ENCODE data around the gene MRPS15. TPM values are rescaled to one million over a fixed set of nuclear protein-coding genes. Genes with fewer than 3 reads are reported as not detected.
"Not testable (repeated sequence)": the region's sequence is repeated elsewhere in the genome, so short reads cannot be mapped to it uniquely, and the experiment has no call there.

The MRPS15 gene
- total RNA-seq, 1 donor from 2014 or later, result 117 TPM

- Mint-ChIP-seq H3K4me3 (no peak overlapping the region), H3K4me1 (no peaks in the 10 kb centered on the region), H3K27me3 (peaks cover 21% of the 10 kb centered on the region), H3K27ac (no peak overlapping the region), H3K36me3 (ENCODE audit: low read depth) (no peaks in the 10 kb centered on the region), H3K9me3 (no peaks in the 10 kb centered on the region)
- intact Hi-C loops (cut with micrococcal nuclease), result no loop called here
- DNase-seq, result no peak
Observed at GRCh38 chr1:36493524-36493923, 29.3 kb upstream of the MRPS15 start.

- Mint-ChIP-seq H3K9me3 (no peaks in the 10 kb centered on the region), H3K36me3 (ENCODE audit: low read depth) (no peaks in the 10 kb centered on the region), H3K4me3 (no peak overlapping the region), H3K27me3 (peaks cover 14% of the 10 kb centered on the region), H3K27ac (no peak overlapping the region), H3K4me1 (no peaks in the 10 kb centered on the region)
- DNase-seq, result no peak
- intact Hi-C loops (cut with micrococcal nuclease), result no loop called here
Observed at GRCh38 chr1:36492491-36492890, 28.3 kb upstream of the MRPS15 start.

GRCh38 chr1:36489258-36490051 lies 25.3 kb upstream of the MRPS15 start:
- H3K27ac Mint-ChIP-seq; H3K9me3 Mint-ChIP-seq; H3K4me1 Mint-ChIP-seq; H3K36me3 Mint-ChIP-seq (ENCODE audit: low read depth); intact Hi-C loops (cut with micrococcal nuclease); DNase-seq; H3K4me3 Mint-ChIP-seq: not testable (repeated sequence)
- peaks cover 11% of the 10 kb centered on the region for H3K27me3 Mint-ChIP-seq

GRCh38 chr1:36487906-36488305 lies 23.7 kb upstream of the MRPS15 start:
- Mint-ChIP-seq H3K27ac (no peak overlapping the region), H3K9me3 (no peaks in the 10 kb centered on the region), H3K4me3 (no peak overlapping the region), H3K27me3 (peaks cover 6% of the 10 kb centered on the region), H3K4me1 (no peaks in the 10 kb centered on the region), H3K36me3 (ENCODE audit: low read depth) (no peaks in the 10 kb centered on the region)
- no peak for DNase-seq
- intact Hi-C loops (cut with micrococcal nuclease), result no loop called here

GRCh38 chr1:36487336-36487725 lies 23.1 kb upstream of the MRPS15 start:
- H3K4me1 Mint-ChIP-seq; DNase-seq; H3K9me3 Mint-ChIP-seq; intact Hi-C loops (cut with micrococcal nuclease); H3K4me3 Mint-ChIP-seq; H3K27ac Mint-ChIP-seq; H3K27me3 Mint-ChIP-seq; H3K36me3 Mint-ChIP-seq (ENCODE audit: low read depth): not testable (repeated sequence)

GRCh38 chr1:36486439-36487335 lies 22.5 kb upstream of the MRPS15 start:
- H3K9me3 Mint-ChIP-seq, result no peaks in the 10 kb centered on the region
- no peak overlapping the region for H3K4me3 Mint-ChIP-seq
- intact Hi-C loops (cut with micrococcal nuclease), result no loop called here
- H3K36me3 Mint-ChIP-seq (ENCODE audit: low read depth), result no peaks in the 10 kb centered on the region
- DNase-seq, result no peak
- H3K4me1 Mint-ChIP-seq, result peaks cover 7% of the 10 kb centered on the region
- peaks cover 4% of the 10 kb centered on the region for H3K27me3 Mint-ChIP-seq
- no peak overlapping the region for H3K27ac Mint-ChIP-seq

GRCh38 chr1:36486093-36486438 lies 21.9 kb upstream of the MRPS15 start:
- intact Hi-C loops (cut with micrococcal nuclease), result no loop called here
- peaks cover 8% of the 10 kb centered on the region for H3K4me1 Mint-ChIP-seq
- no peaks in the 10 kb centered on the region for H3K36me3 Mint-ChIP-seq (ENCODE audit: low read depth)
- H3K27me3 Mint-ChIP-seq, result peaks cover 2% of the 10 kb centered on the region
- no peak overlapping the region for H3K27ac Mint-ChIP-seq
- no peak for DNase-seq
- no peak overlapping the region for H3K4me3 Mint-ChIP-seq
- no peaks in the 10 kb centered on the region for H3K9me3 Mint-ChIP-seq

- Mint-ChIP-seq H3K4me1 (peaks cover 14% of the 10 kb centered on the region), H3K4me3 (no peak overlapping the region), H3K36me3 (ENCODE audit: low read depth) (no peaks in the 10 kb centered on the region), H3K27me3 (no peaks in the 10 kb centered on the region), H3K9me3 (no peaks in the 10 kb centered on the region), H3K27ac (no peak overlapping the region)
- intact Hi-C loops (cut with micrococcal nuclease), result no loop called here
- DNase-seq, result no peak
Observed at GRCh38 chr1:36484099-36484498, 19.9 kb upstream of the MRPS15 start.

GRCh38 chr1:36482724-36483388 lies 18.7 kb upstream of the MRPS15 start, which contains the start of gene CSF3R:
Gene CSF3R (minus strand): TSS chr1:36482913. CDS start chr1:36479496, 3,417 bp downstream.
- H3K4me3 Mint-ChIP-seq, result peak within 1 kb of the TSS; percentile 75
- no peaks in the 10 kb centered on the region for H3K27me3 Mint-ChIP-seq
- intact Hi-C loops (cut with micrococcal nuclease), result no loop called here
- DNase-seq, result no peak
- H3K9me3 Mint-ChIP-seq, result no peaks in the 10 kb centered on the region
- H3K27ac Mint-ChIP-seq, result peak within 1 kb of the TSS; percentile 56
- peaks cover 14% of the 10 kb centered on the region for H3K4me1 Mint-ChIP-seq
- no peaks in the 10 kb centered on the region for H3K36me3 Mint-ChIP-seq (ENCODE audit: low read depth)

- no peaks in the 10 kb centered on the region for H3K27me3 Mint-ChIP-seq
- H3K36me3 Mint-ChIP-seq (ENCODE audit: low read depth), result no peaks in the 10 kb centered on the region
- H3K27ac Mint-ChIP-seq, result peak overlapping the region; percentile 56
- H3K4me1 Mint-ChIP-seq, result peaks cover 14% of the 10 kb centered on the region
- no peak for DNase-seq
- H3K9me3 Mint-ChIP-seq, result no peaks in the 10 kb centered on the region
- intact Hi-C loops (cut with micrococcal nuclease), result no loop called here
- peak overlapping the region; percentile 75 for H3K4me3 Mint-ChIP-seq
Observed at GRCh38 chr1:36481771-36482723, 17.9 kb upstream of the MRPS15 start.

GRCh38 chr1:36481091-36481490 lies 16.9 kb upstream of the MRPS15 start:
- Mint-ChIP-seq H3K27me3 (no peaks in the 10 kb centered on the region), H3K27ac (no peak overlapping the region), H3K36me3 (ENCODE audit: low read depth) (no peaks in the 10 kb centered on the region), H3K4me1 (peaks cover 14% of the 10 kb centered on the region), H3K4me3 (no peak overlapping the region), H3K9me3 (no peaks in the 10 kb centered on the region)
- DNase-seq, result no peak
- intact Hi-C loops (cut with micrococcal nuclease), result no loop called here

GRCh38 chr1:36480161-36480560 lies 16.0 kb upstream of the MRPS15 start:
- peaks cover 14% of the 10 kb centered on the region for H3K4me1 Mint-ChIP-seq
- DNase-seq, result no peak
- no peaks in the 10 kb centered on the region for H3K27me3 Mint-ChIP-seq
- no peak overlapping the region for H3K27ac Mint-ChIP-seq
- H3K4me3 Mint-ChIP-seq, result no peak overlapping the region
- intact Hi-C loops (cut with micrococcal nuclease), result no loop called here
- no peaks in the 10 kb centered on the region for H3K36me3 Mint-ChIP-seq (ENCODE audit: low read depth)
- no peaks in the 10 kb centered on the region for H3K9me3 Mint-ChIP-seq

- H3K4me3 Mint-ChIP-seq, result no peak overlapping the region
- no peak for DNase-seq
- intact Hi-C loops (cut with micrococcal nuclease), result no loop called here
- H3K4me1 Mint-ChIP-seq, result peaks cover 16% of the 10 kb centered on the region
- no peak overlapping the region for H3K27ac Mint-ChIP-seq
- H3K27me3 Mint-ChIP-seq, result no peaks in the 10 kb centered on the region
- H3K9me3 Mint-ChIP-seq, result no peaks in the 10 kb centered on the region
- H3K36me3 Mint-ChIP-seq (ENCODE audit: low read depth), result no peaks in the 10 kb centered on the region
Observed at GRCh38 chr1:36479505-36480051, 15.4 kb upstream of the MRPS15 start.

All from activated CD4-positive, alpha-beta T cell treated with anti-CD3 and anti-CD28 coated beads, Interleukin-2, amount 10 ng/mL, durations not matched to agents 24 days and 14 days (primary cell).